ENCODE data around the gene SYPL2.

Gene SYPL2

GRCh38 chr1:109493227-109493626, 26.9 kb downstream of the SYPL2 start:
- DNase-seq = no peak

GRCh38 chr1:109493805-109494539, 27.6 kb downstream of the SYPL2 start, which contains the start of gene CYB561D1:
CYB561D1 (plus strand) TSS chr1:109494094; CDS start chr1:109494140, 46 bp downstream.
- DNase-seq = peak; percentile 93

GRCh38 chr1:109495738-109496137, 29.4 kb downstream of the SYPL2 start:
- no peak for DNase-seq

- no peak for DNase-seq
These were observed 31.3 kb downstream of the SYPL2 start for GRCh38 chr1:109497449-109498160.

GRCh38 chr1:109498161-109498801, 31.9 kb downstream of the SYPL2 start:
- peak; percentile 43 for DNase-seq

GRCh38 chr1:109499081-109499480, 32.7 kb downstream of the SYPL2 start:
- DNase-seq = no peak

- DNase-seq = peak; percentile 75
These were observed 33.6 kb downstream of the SYPL2 start for GRCh38 chr1:109499661-109500536.

- no peak for DNase-seq
These were observed 34.6 kb downstream of the SYPL2 start for GRCh38 chr1:109500941-109501381.

- no peak for DNase-seq
These were observed 35.5 kb downstream of the SYPL2 start for GRCh38 chr1:109501644-109502363.

- peak; percentile 30 for DNase-seq
These were observed 36.1 kb downstream of the SYPL2 start for GRCh38 chr1:109502364-109502851.

- no peak for DNase-seq
These were observed 37.6 kb downstream of the SYPL2 start for GRCh38 chr1:109503935-109504334.

GRCh38 chr1:109504974-109505373, 38.6 kb downstream of the SYPL2 start:
- DNase-seq = no peak

GRCh38 chr1:109508001-109508872, 41.9 kb downstream of the SYPL2 start:
- DNase-seq = no peak

GRCh38 chr1:109508873-109509175, 42.5 kb downstream of the SYPL2 start:
- no peak for DNase-seq

- peak; percentile 79 for DNase-seq
These were observed 43.1 kb downstream of the SYPL2 start, which contains the start of gene AMIGO1 for GRCh38 chr1:109509176-109510134. AMIGO1 (minus strand) TSS chr1:109509727; CDS start chr1:109508912, 815 bp downstream.

GRCh38 chr1:109513110-109513710, 46.9 kb downstream of the SYPL2 start:
- DNase-seq = no peak

- no peak for DNase-seq
These were observed 48.5 kb downstream of the SYPL2 start for GRCh38 chr1:109514846-109515245.

GRCh38 chr1:109516872-109517271, 50.5 kb downstream of the SYPL2 start:
- no peak for DNase-seq

GRCh38 chr1:109517337-109517736, 51.0 kb downstream of the SYPL2 start:
- no peak for DNase-seq

Measured in stimulated activated CD4-positive, alpha-beta T cell treated with anti-CD3 and anti-CD28 coated beads, Interleukin-15, amount 100 ng/mL, for 24 hours (primary cell).